Lower lobe of right lung (tissue), 2 donors: ENCODE results near the gene PDE2A. TPM values are rescaled to one million over a fixed set of nuclear protein-coding genes. Genes with fewer than 3 reads are reported as not detected.

ENCODE experiments used
- ATAC-seq, 2 donors: fragments of 200-7000 bp; cut with Tn5 transposase; one replicate each; pipeline ENCODE4 v1.9.1; 2020 to 2022; ENCODE audit warnings: mild to moderate bottlenecking in 2 of 2, moderate library complexity in 2 of 2
- DNase-seq: peaks from one replicate; pipeline ENCODE4 v3.0.0-alpha.2; 2020
- H3K27ac ChIP-seq: fragments of 200-600 bp; one replicate; pipeline ENCODE4 v1.8.0; 2022
- H3K27me3 ChIP-seq: fragments of 200-600 bp; one replicate; pipeline ENCODE4 v1.8.0; 2022; ENCODE audit warnings: low read depth
- H3K36me3 ChIP-seq: fragments of 200-600 bp; one replicate; pipeline ENCODE4 v1.8.0; 2022; ENCODE audit warnings: mild to moderate bottlenecking
- H3K4me1 ChIP-seq: fragments of 200-600 bp; one replicate; pipeline ENCODE4 v1.8.0; 2022
- H3K4me3 ChIP-seq: fragments of 200-600 bp; one replicate; pipeline ENCODE4 v1.8.0; 2022; ENCODE audit warnings: mild to moderate bottlenecking
- H3K9me3 ChIP-seq: fragments of 200-600 bp; one replicate; pipeline ENCODE4 v1.8.0; 2022
- intact Hi-C: fragments of 100-400 bp; cut with DNase I; formaldehyde crosslinking; loops from one replicate; pipeline ENCODE4 v1.11.0; 2022
- total RNA-seq: library from RNA; stranded (reverse); fragmentation: NEBNext Ultra II Directional; extraction: Animal tissue kit (Norgen Biotek cat#: 25700); gene quantifications from one replicate; pipeline ENCODE4 v1.2.1, GENCODE V29; 2021
- TF ChIP-seq, protein P1 (sequence below): fragments of 200-600 bp; IDR thresholded peaks from one replicate; pipeline ENCODE4 v1.8.0; 2022; ENCODE audit warnings: antibody characterized with exemption, mild to moderate bottlenecking
- donor health status: DM: no; HTN: yes; CAD: no; lungs with severe emphysema.

Gene PDE2A
- total RNA-seq, 1 donor from 2014 or later, result 19.5 TPM

DNA sequence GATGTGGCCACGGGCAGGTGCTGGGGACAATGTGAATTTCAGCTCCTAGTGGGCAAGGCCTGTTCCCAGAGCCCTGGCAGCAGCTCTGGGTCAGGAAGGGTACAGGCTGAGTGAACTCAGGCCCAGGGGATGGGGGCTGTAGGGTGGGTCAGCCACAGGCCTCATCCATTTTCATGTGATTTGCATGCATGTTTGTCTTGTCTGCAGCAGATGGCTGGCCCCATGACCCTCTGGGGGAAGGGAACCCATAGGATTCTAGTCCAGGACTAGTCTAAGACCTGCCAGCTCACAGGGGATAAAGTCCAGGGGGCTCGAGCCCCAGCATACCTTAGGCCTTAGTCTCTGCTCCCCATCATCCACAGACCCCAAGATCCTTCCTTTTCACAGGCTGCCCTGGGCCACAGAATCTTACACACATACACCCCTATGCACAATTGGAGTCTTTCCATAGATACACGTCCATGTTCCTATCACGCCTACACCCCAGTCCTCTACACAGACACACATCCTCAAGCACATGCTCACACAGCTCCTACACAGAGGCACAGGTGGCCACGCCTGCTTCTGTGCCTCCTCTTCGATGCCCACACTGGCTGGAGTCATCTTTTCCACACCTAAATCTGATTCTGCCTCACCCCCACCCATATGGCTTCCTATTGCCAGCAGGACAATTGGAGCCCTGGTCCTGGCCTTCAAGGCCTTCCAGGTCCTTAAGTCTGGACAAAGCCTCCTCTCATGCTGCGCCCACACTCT is 25.7 kb downstream of the PDE2A start:
- no peak for DNase-seq
- Histone ChIP-seq H3K27ac (no peak overlapping the region), H3K9me3 (no peaks in the 10 kb centered on the region), H3K36me3 (no peaks in the 10 kb centered on the region), H3K27me3 (no peaks in the 10 kb centered on the region), H3K4me1 (peaks cover under 1% of the 10 kb centered on the region), H3K4me3 (no peak overlapping the region)
- intact Hi-C loops, result no loop called here
- TF ChIP-seq, protein P1, sequence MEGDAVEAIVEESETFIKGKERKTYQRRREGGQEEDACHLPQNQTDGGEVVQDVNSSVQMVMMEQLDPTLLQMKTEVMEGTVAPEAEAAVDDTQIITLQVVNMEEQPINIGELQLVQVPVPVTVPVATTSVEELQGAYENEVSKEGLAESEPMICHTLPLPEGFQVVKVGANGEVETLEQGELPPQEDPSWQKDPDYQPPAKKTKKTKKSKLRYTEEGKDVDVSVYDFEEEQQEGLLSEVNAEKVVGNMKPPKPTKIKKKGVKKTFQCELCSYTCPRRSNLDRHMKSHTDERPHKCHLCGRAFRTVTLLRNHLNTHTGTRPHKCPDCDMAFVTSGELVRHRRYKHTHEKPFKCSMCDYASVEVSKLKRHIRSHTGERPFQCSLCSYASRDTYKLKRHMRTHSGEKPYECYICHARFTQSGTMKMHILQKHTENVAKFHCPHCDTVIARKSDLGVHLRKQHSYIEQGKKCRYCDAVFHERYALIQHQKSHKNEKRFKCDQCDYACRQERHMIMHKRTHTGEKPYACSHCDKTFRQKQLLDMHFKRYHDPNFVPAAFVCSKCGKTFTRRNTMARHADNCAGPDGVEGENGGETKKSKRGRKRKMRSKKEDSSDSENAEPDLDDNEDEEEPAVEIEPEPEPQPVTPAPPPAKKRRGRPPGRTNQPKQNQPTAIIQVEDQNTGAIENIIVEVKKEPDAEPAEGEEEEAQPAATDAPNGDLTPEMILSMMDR, result no peak
- ATAC-seq, result no peak

DNA sequence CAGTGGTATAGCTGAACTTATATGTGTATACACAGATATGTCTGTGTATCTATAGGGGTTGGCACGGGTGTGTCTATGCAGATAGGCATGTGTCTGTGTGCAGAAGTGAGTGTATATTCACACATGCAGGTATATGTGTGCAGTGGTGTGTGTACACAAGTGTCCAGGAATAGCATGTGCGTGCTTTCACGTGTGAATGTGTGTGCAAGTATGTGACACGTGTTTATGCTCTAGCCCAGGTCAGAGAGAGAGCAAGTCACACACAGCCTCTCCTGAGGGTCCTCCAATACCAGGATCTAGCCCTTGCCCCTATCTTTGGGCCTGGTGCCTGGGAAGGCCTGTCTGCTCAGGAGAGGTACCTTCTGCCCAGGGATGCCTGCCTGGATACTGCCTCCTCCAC is 26.3 kb downstream of the PDE2A start:
- no peaks in the 10 kb centered on the region for H3K27me3 ChIP-seq
- no peak for DNase-seq
- TF ChIP-seq, protein P1, result no peak
- no peak overlapping the region for H3K4me3 ChIP-seq
- ATAC-seq, result no peak
- H3K27ac ChIP-seq, result no peak overlapping the region
- intact Hi-C loops, result no loop called here
- no peaks in the 10 kb centered on the region for H3K9me3 ChIP-seq
- H3K4me1 ChIP-seq, result peaks cover 7% of the 10 kb centered on the region
- H3K36me3 ChIP-seq, result no peaks in the 10 kb centered on the region

DNA sequence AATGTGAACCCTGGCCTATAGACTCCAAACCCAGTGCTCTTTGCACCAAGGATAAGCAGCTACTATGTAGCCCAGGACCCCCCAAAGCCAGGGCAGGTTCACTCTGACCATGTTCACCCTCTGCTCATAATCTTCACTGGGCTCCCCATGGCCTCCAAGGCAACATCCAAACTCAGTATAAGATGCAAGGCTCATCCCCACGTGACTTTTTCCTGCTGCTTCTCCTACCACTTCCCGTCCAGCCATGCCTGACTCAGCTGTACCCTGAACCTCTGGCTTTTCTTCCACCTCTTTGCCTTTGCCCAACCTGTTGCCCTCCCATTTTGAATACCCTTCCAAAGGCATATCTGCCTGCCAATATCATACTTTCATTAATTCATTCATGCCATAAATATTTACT is 27.8 kb downstream of the PDE2A start:
- TF ChIP-seq, protein P1, result no peak
- intact Hi-C loops, result no loop called here
- Histone ChIP-seq H3K27ac (no peak overlapping the region), H3K36me3 (no peaks in the 10 kb centered on the region), H3K27me3 (peaks cover 7% of the 10 kb centered on the region), H3K4me1 (peaks cover 18% of the 10 kb centered on the region), H3K4me3 (no peak overlapping the region), H3K9me3 (no peaks in the 10 kb centered on the region)
- ATAC-seq (no peak), DNase-seq (no peak)

DNA sequence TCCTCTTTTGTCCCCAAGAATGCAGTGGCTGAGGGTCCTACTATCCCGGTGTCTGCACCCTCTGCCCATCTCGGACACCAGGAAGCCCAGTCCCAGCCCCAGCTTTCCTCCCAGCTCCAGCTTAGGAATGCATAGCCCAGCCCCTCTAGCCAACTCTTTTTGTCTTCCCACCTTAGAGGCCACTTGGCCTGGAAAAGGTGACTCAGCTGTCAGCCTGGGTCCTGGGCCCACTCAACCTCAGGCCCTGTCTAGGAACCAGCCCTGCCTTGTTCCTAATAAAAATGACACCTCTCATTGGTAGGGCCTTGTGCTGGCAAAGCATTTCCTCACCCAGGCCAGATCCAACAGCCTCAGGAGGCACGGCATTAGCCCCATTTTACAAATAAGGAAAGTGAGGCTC is 28.2 kb downstream of the PDE2A start:
- H3K4me3 ChIP-seq, result no peak overlapping the region
- H3K27ac ChIP-seq, result no peak overlapping the region
- peaks cover 18% of the 10 kb centered on the region for H3K4me1 ChIP-seq
- no peaks in the 10 kb centered on the region for H3K9me3 ChIP-seq
- TF ChIP-seq, protein P1, result no peak
- intact Hi-C loops, result no loop called here
- peaks cover 11% of the 10 kb centered on the region for H3K27me3 ChIP-seq
- H3K36me3 ChIP-seq, result no peaks in the 10 kb centered on the region
- DNase-seq (no peak), ATAC-seq (no peak)

DNA sequence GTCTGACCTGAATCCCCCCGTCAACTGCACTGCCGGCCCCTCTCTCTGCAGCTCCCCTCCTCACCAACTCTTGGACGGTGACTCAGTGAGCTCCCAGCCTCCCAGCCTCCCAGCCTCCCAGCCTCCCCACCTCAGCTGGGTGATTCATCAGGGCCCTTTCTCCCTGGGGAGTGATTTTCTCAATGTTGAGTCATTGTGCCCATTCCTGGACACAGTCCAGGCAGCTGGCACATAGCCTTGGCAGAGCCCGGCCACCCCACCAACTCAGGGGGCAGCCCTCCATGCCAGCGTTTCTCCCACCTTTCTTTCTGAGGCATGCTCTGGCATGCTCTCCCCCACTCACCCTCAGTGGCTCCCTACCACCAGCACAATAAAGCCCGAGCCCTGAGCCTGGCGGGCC is 30.7 kb downstream of the PDE2A start:
- intact Hi-C loops, result no loop called here
- TF ChIP-seq, protein P1, result no peak
- ATAC-seq (no peak), DNase-seq (no peak)
- H3K27ac ChIP-seq, result no peak overlapping the region
- H3K9me3 ChIP-seq, result no peaks in the 10 kb centered on the region
- H3K4me3 ChIP-seq, result no peak overlapping the region
- H3K36me3 ChIP-seq, result no peaks in the 10 kb centered on the region
- peaks cover 32% of the 10 kb centered on the region for H3K27me3 ChIP-seq
- H3K4me1 ChIP-seq, result peaks cover 18% of the 10 kb centered on the region
